ENCODE data around the gene AVEN. TPM values are rescaled to one million over a fixed set of nuclear protein-coding genes. Genes with fewer than 3 reads are reported as not detected.
"Not testable (repeated sequence)": the region's sequence is repeated elsewhere in the genome, so short reads cannot be mapped to it uniquely, and the experiment has no call there.

AVEN gene
- total and polyA plus RNA-seq, 4 donors, result 18.1 to 58.7 (median 27.0) TPM

DNA sequence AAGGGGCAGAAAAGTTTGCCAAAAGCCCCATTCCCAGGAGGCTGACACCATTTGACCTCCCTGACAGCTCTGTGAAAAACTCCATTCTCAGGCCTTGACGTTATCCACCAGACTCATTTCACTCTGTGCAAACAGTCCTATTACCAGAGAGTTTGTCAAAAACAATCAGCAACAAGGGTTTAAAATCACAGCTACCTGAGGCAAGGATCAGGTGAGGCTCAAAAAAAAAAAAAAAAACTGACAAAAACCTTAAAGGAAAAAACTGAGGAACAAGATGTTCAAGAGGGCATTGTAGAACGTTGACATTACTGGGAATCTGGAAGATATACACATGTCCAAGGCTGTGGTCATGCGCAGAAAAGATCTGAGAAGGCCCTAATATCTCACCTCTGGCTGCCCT is 11.4 kb downstream of the AVEN start:
- H3K27ac ChIP-seq (ENCODE audit: low read depth in 1 of 2, low read length in 2 of 2), result no peak overlapping the region
- intact Hi-C loops (cut with DNase I), result no loop called here
- ATAC-seq (ENCODE audit: low FRiP score), result no peak

DNA sequence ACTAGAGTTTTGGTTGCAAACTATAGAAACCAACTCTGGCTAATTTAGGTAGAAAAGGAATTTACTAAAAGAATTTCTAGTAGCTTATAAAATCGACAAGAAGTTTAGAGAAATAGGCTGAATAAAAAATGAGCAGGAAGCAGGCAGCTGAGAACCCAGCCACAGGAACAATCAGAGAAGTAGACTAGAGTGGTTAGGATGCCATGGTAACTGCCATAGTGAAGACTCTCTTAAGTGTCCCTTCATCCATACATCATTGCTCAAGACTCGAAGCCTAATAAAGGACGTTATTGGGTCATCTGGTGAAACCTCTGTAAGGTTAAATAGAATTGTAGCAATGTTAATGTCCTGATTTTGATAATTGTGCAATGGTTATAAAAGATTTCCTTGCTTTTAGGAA is 13.8 kb downstream of the AVEN start:
- H3K9me3 ChIP-seq (ENCODE audit: control insufficient read depth, low read length), result no peaks in the 10 kb centered on the region
- intact Hi-C loops (cut with DNase I), result no loop called here
- DNase-seq (no peak), ATAC-seq (ENCODE audit: low FRiP score) (no peak)
- no peaks in the 10 kb centered on the region for H3K27me3 ChIP-seq (ENCODE audit: control insufficient read depth in 1 of 2, insufficient read depth in 2 of 2, low read length in 1 of 2)
- no peaks in the 10 kb centered on the region for H3K4me1 ChIP-seq (ENCODE audit: control insufficient read depth in 1 of 2, insufficient read depth in 2 of 2, low read length in 2 of 2)
- 82% methylated on average over 3 of the region's 3 CpGs for WGBS, 2 donors
- no peak overlapping the region for H3K27ac ChIP-seq (ENCODE audit: low read depth in 1 of 2, low read length in 2 of 2)
- H3K4me3 ChIP-seq (ENCODE audit: low read length in 2 of 2), result no peak overlapping the region
- H3K36me3 ChIP-seq (ENCODE audit: control insufficient read depth in 1 of 2, insufficient read depth in 2 of 2, low read length in 1 of 2), result no peaks in the 10 kb centered on the region

More for the DNA sequence above, 11.4 kb downstream of the AVEN start:
- H3K9me3 ChIP-seq (ENCODE audit: control insufficient read depth, low read length), result no peaks in the 10 kb centered on the region
- no peaks in the 10 kb centered on the region for H3K4me1 ChIP-seq (ENCODE audit: control insufficient read depth in 1 of 2, insufficient read depth in 2 of 2, low read length in 2 of 2)
- no peaks in the 10 kb centered on the region for H3K36me3 ChIP-seq (ENCODE audit: control insufficient read depth in 1 of 2, insufficient read depth in 2 of 2, low read length in 1 of 2)
- no peak overlapping the region for H3K4me3 ChIP-seq (ENCODE audit: low read length in 2 of 2)
- 58 to 61% methylated on average over 3 of the region's 3 CpGs for WGBS, 2 donors
- DNase-seq, result no peak
- no peaks in the 10 kb centered on the region for H3K27me3 ChIP-seq (ENCODE audit: control insufficient read depth in 1 of 2, insufficient read depth in 2 of 2, low read length in 1 of 2)

DNA sequence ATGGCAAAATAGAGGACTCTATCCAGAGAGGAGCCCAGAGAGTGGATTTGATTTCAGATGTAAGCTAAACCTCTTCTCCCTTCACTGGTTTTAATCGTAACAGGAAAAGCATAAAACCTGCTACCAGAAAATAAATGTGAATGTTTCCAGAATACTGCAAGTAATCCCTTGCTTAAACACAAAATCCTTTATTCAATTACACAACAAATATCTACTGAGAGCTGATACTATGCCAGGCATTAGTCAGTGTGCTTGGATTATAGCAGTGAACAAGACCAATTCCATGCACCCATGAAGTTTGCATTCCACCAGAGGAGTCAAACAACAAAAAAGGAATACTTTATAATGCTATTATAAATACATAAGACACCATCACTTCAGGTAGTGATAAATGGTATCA is 15.1 kb downstream of the AVEN start:
- DNase-seq (no peak), ATAC-seq (ENCODE audit: low FRiP score) (no peak)
- no peaks in the 10 kb centered on the region for H3K9me3 ChIP-seq (ENCODE audit: control insufficient read depth, low read length)
- H3K36me3 ChIP-seq (ENCODE audit: control insufficient read depth in 1 of 2, insufficient read depth in 2 of 2, low read length in 1 of 2), result no peaks in the 10 kb centered on the region
- no peaks in the 10 kb centered on the region for H3K27me3 ChIP-seq (ENCODE audit: control insufficient read depth in 1 of 2, insufficient read depth in 2 of 2, low read length in 1 of 2)
- intact Hi-C loops (cut with DNase I), result no loop called here
- H3K27ac ChIP-seq (ENCODE audit: low read depth in 1 of 2, low read length in 2 of 2), result no peak overlapping the region
- no peak overlapping the region for H3K4me3 ChIP-seq (ENCODE audit: low read length in 2 of 2)
- WGBS, 2 donors, result 79 to 81% methylated on average over 1 of the region's 1 CpG
- no peaks in the 10 kb centered on the region for H3K4me1 ChIP-seq (ENCODE audit: control insufficient read depth in 1 of 2, insufficient read depth in 2 of 2, low read length in 2 of 2)

DNA sequence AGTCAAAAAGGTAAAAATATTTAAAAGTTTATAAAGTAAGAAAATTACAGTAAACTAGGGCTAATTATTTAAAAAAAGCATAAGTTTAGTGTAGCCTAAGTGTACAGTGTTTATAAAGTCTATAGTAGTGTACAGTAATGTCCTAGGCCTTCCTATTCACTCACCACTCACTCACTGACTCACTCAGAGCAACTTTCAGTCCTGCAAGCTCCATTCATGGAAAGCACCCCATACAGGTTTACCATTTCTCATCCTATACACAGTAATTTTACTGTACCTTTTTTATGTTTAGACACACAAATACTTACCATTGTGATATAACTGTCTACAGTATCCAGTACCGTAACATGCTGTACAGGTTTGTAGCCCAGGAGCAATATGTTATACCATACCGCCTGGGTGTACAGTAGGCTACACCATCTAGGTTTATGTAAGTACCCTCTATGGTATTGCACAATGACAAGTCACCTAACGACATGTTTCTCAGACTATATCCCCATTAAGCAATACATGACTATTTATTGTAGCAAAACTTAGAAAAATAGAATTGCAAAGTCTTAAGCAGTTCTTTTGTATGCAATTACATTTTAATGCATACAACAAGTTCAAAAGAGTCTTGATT is 19.5 kb downstream of the AVEN start:
- 95 to 96% methylated on average over 3 of the region's 3 CpGs for WGBS, 2 donors
- intact Hi-C loops (cut with DNase I), result no loop called here
- DNase-seq, result no peak

DNA sequence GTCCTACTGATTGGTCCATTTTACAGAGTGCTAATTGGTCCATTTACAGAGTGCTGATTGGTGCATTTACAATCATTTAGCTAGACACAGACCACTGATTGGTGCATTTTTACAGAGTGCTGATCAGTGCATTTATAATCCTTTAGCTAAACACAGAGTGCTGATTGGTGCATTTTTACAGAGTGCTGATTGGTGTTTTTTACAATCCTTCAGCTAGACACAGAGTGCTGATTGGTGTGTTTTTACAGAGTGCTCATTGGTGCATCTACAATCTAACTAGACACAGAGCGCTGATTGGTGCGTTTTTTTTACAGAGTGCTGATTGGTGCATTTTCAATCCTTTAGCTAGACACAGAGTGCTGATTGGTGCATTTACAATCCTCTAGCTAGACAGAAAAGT is 20.3 kb downstream of the AVEN start:
- H3K9me3 ChIP-seq (ENCODE audit: control insufficient read depth, low read length); H3K27me3 ChIP-seq (ENCODE audit: control insufficient read depth in 1 of 2, insufficient read depth in 2 of 2, low read length in 1 of 2); ATAC-seq (ENCODE audit: low FRiP score); H3K4me3 ChIP-seq (ENCODE audit: low read length in 2 of 2); H3K4me1 ChIP-seq (ENCODE audit: control insufficient read depth in 1 of 2, insufficient read depth in 2 of 2, low read length in 2 of 2); intact Hi-C loops (cut with DNase I); H3K36me3 ChIP-seq (ENCODE audit: control insufficient read depth in 1 of 2, insufficient read depth in 2 of 2, low read length in 1 of 2); H3K27ac ChIP-seq (ENCODE audit: low read depth in 1 of 2, low read length in 2 of 2); DNase-seq: not testable (repeated sequence)
- 98% methylated on average over 2 of the region's 2 CpGs for WGBS, 2 donors

More for the DNA sequence above, 19.5 kb downstream of the AVEN start:
- no peak overlapping the region for H3K27ac ChIP-seq (ENCODE audit: low read depth in 1 of 2, low read length in 2 of 2)
- ATAC-seq (ENCODE audit: low FRiP score), result no peak
- H3K36me3 ChIP-seq (ENCODE audit: control insufficient read depth in 1 of 2, insufficient read depth in 2 of 2, low read length in 1 of 2), result no peaks in the 10 kb centered on the region
- H3K4me1 ChIP-seq (ENCODE audit: control insufficient read depth in 1 of 2, insufficient read depth in 2 of 2, low read length in 2 of 2), result no peaks in the 10 kb centered on the region
- H3K9me3 ChIP-seq (ENCODE audit: control insufficient read depth, low read length), result no peaks in the 10 kb centered on the region
- no peaks in the 10 kb centered on the region for H3K27me3 ChIP-seq (ENCODE audit: control insufficient read depth in 1 of 2, insufficient read depth in 2 of 2, low read length in 1 of 2)
- no peak overlapping the region for H3K4me3 ChIP-seq (ENCODE audit: low read length in 2 of 2)

DNA sequence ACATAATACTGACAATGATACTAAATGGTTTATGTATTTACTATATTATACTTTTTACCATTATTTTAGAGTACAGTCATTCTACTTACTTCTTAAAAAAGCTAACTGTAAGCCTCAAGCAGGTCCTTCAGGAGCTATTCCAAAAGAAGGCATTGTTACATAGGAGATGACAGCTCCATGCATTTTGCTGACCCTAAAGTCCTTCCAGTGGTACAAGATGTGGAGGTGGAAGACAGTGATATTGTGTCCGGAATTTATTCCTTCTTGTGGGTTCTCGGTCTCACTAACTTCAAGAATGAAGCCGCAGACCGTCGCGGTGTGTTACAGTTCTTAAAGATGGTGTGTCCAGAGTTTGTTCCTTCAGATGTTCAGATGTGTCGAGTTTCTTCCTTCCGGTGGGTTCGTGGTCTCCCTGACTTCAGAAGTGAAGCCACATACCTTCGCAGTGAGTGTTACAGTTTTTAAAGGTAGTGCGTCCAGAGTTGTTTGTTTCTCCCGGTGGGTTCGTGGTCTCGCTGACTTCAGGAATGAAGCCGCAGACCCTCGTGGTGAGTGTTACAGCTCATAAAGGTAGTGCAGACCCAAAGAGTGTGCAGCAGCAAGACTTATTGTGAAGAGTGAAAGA is 20.9 kb downstream of the AVEN start:
- intact Hi-C loops (cut with DNase I), result no loop called here
- no peaks in the 10 kb centered on the region for H3K4me1 ChIP-seq (ENCODE audit: control insufficient read depth in 1 of 2, insufficient read depth in 2 of 2, low read length in 2 of 2)
- ATAC-seq (ENCODE audit: low FRiP score), result no peak
- H3K27ac ChIP-seq (ENCODE audit: low read depth in 1 of 2, low read length in 2 of 2), result no peak overlapping the region
- no peaks in the 10 kb centered on the region for H3K36me3 ChIP-seq (ENCODE audit: control insufficient read depth in 1 of 2, insufficient read depth in 2 of 2, low read length in 1 of 2)
- no peaks in the 10 kb centered on the region for H3K27me3 ChIP-seq (ENCODE audit: control insufficient read depth in 1 of 2, insufficient read depth in 2 of 2, low read length in 1 of 2)
- no peaks in the 10 kb centered on the region for H3K9me3 ChIP-seq (ENCODE audit: control insufficient read depth, low read length)
- no peak for DNase-seq
- 88 to 92% methylated on average over 16 of the region's 16 CpGs for WGBS, 2 donors
- H3K4me3 ChIP-seq (ENCODE audit: low read length in 2 of 2), result no peak overlapping the region

DNA sequence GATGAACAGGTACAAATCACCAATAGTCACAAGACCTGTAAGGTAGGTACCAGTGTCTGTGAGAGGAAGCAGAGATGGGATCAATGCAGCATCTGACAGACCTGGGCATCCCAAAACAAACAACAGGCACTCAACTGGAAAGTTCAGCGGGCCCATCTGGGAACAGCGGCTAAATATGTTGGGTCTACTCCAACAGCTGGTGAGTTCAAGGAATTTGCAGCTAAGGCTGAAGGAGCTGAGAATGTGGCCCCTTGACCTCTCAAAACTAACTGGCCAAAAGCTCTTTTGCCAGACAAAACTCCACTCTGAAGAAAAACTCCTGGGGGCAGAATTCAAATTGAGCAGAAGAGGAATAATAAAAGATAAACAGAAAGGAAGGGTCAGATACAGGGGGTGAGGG is 24.4 kb downstream of the AVEN start:
- Histone ChIP-seq H3K27me3 (ENCODE audit: control insufficient read depth in 1 of 2, insufficient read depth in 2 of 2, low read length in 1 of 2) (no peaks in the 10 kb centered on the region), H3K27ac (ENCODE audit: low read depth in 1 of 2, low read length in 2 of 2) (no peak overlapping the region), H3K4me3 (ENCODE audit: low read length in 2 of 2) (no peak overlapping the region), H3K9me3 (ENCODE audit: control insufficient read depth, low read length) (no peaks in the 10 kb centered on the region), H3K4me1 (ENCODE audit: control insufficient read depth in 1 of 2, insufficient read depth in 2 of 2, low read length in 2 of 2) (no peaks in the 10 kb centered on the region), H3K36me3 (ENCODE audit: control insufficient read depth in 1 of 2, insufficient read depth in 2 of 2, low read length in 1 of 2) (no peaks in the 10 kb centered on the region)
- ATAC-seq (ENCODE audit: low FRiP score) (no peak), DNase-seq (no peak)
- 44 to 65% methylated on average over 2 of the region's 2 CpGs for WGBS, 2 donors
- intact Hi-C loops (cut with DNase I), result no loop called here

DNA sequence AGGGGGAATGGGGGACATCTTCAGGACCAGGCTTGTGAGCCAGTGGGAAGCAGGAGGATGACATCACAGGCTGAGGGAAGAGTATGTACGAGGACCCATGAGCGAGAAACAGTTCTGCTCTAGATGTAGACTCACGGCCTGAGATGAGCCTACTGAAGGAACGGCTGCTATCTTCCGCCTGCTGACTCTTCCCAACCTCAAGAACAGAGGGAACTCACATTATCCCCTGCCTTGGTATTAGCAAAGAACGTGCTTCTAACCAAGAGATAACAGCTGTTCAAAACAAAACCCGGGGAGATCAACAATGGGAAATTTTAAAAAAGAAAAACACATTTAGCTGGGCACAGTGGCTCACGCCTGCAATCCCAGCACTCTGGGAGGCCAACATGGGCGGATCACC is 25.3 kb downstream of the AVEN start:
- WGBS, 2 donors, result 97 to 98% methylated on average over 9 of the region's 9 CpGs
- H3K9me3 ChIP-seq (ENCODE audit: control insufficient read depth, low read length), result no peaks in the 10 kb centered on the region
- H3K4me1 ChIP-seq (ENCODE audit: control insufficient read depth in 1 of 2, insufficient read depth in 2 of 2, low read length in 2 of 2), result no peaks in the 10 kb centered on the region
- no peaks in the 10 kb centered on the region for H3K27me3 ChIP-seq (ENCODE audit: control insufficient read depth in 1 of 2, insufficient read depth in 2 of 2, low read length in 1 of 2)
- H3K27ac ChIP-seq (ENCODE audit: low read depth in 1 of 2, low read length in 2 of 2), result no peak overlapping the region
- no peak for DNase-seq
- no peak for ATAC-seq (ENCODE audit: low FRiP score)
- H3K4me3 ChIP-seq (ENCODE audit: low read length in 2 of 2), result no peak overlapping the region
- H3K36me3 ChIP-seq (ENCODE audit: control insufficient read depth in 1 of 2, insufficient read depth in 2 of 2, low read length in 1 of 2), result no peaks in the 10 kb centered on the region
- intact Hi-C loops (cut with DNase I), result no loop called here

DNA sequence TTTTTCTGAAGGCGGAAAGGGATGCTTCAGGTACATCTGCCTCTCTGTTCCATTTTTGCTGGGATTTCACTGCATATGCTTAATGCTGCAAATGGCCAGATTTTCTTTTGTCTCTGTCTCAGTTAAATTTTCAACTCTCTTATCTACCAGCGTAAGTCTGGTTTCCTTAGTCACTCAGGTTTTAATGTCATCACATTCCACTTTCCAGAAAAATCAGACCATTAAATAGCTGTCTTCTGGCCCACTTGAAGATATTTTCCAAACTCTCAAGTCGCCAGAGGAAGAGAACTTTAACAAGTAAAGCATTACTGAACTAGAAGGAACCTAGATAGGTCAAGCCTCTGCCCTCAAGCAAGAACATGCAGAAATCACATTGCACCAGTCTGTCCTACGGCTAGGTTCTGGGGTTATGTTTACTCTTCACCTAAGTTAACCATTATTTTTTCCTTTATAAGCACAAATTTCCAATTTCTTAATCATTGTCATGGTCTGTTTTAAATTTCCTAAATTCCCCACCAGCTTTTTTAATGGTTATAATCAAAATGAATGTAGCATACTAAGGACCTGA is 26.5 kb downstream of the AVEN start:
- no peaks in the 10 kb centered on the region for H3K9me3 ChIP-seq (ENCODE audit: control insufficient read depth, low read length)
- intact Hi-C loops (cut with DNase I), result no loop called here
- H3K36me3 ChIP-seq (ENCODE audit: control insufficient read depth in 1 of 2, insufficient read depth in 2 of 2, low read length in 1 of 2), result no peaks in the 10 kb centered on the region

More for the DNA sequence above, 26.5 kb downstream of the AVEN start:
- no peak overlapping the region for H3K4me3 ChIP-seq (ENCODE audit: low read length in 2 of 2)
- WGBS, 2 donors, result 89 to 95% methylated on average over 4 of the region's 4 CpGs
- H3K27ac ChIP-seq (ENCODE audit: low read depth in 1 of 2, low read length in 2 of 2), result no peak overlapping the region
- no peak for ATAC-seq (ENCODE audit: low FRiP score)
- H3K4me1 ChIP-seq (ENCODE audit: control insufficient read depth in 1 of 2, insufficient read depth in 2 of 2, low read length in 2 of 2), result no peaks in the 10 kb centered on the region
- DNase-seq, result no peak
- H3K27me3 ChIP-seq (ENCODE audit: control insufficient read depth in 1 of 2, insufficient read depth in 2 of 2, low read length in 1 of 2), result no peaks in the 10 kb centered on the region
